K562 (cell line): ENCODE results near the gene NTNG1. TPM values are rescaled to one million over a fixed set of nuclear protein-coding genes. Genes with fewer than 3 reads are reported as not detected.

Experiments
- ATAC-seq: fragments of 200-7000 bp; cut with Tn5 transposase; 3 replicates; pipeline ENCODE4 v1.9.1; 2020; ENCODE audit warnings: moderate library complexity
- BruUV-seq: library from RNA; stranded (reverse); fragments of 400-500 nt; replicated peaks from 2 replicates; lab custom pipeline; 2021; lab: Mats Ljungman, UMichigan
- CTCF ChIA-PET: fragments of 300-600 bp; formaldehyde crosslinking; extraction: SDS; loops from one replicate; lab custom pipeline; 2021; ENCODE audit warnings: low intra/inter-chr PET ratio; lab: Yijun Ruan, JAX
- POLR2A ChIA-PET: fragments of 300-600, 350-650 bp; sonication (Branson Sonifier 250); formaldehyde crosslinking; extraction: SDS; loops from one replicate; lab custom pipeline; 2021; ENCODE audit warnings: antibody characterized with exemption, inconsistent platforms; lab: Yijun Ruan, JAX
- DNase-seq, 4 experiments: peaks; one replicate each; pipeline versions ENCODE4 v3.0.0 to v3.0.0-alpha.2; 2011 to 2018; ENCODE audit warnings: low spot score in 3 of 4, mixed read lengths in 3 of 4; ENCODE audit errors: extremely low read depth in 1 of 4
- FAIRE-seq: peaks from 2 replicates; lab custom pipeline; 2011; peaks lifted over from hg19 to GRCh38; lab: Jason Lieb, UNC
- H2AFZ ChIP-seq: 2 replicates; pipeline ENCODE4 v1.6.0; 2011; ENCODE audit warnings: low read depth, low read length, control low read depth, inconsistent platforms
- H3K27ac ChIP-seq: fragments of 200-600 bp; 3 replicates; pipeline ENCODE4 v1.8.0; 2011; ENCODE audit warnings: low read depth, mild to moderate bottlenecking, control low read depth, inconsistent platforms, low read length, moderate library complexity, mixed read lengths; ENCODE audit errors: extremely low read depth
- H3K27me3 ChIP-seq, 2 experiments: fragments of 300-600 bp in 1 of 2; 2 replicates in 1 of 2; 3 replicates in 1 of 2; pipeline versions ENCODE4 v1.6.0 to v1.8.0; 2011; ENCODE audit warnings: inconsistent platforms in 2 of 2, low read length in 2 of 2, mild to moderate bottlenecking in 1 of 2, mixed read lengths in 1 of 2, moderate library complexity in 1 of 2; ENCODE audit not compliant: control insufficient read depth in 2 of 2, insufficient read depth in 2 of 2
- H3K36me3 ChIP-seq: fragments of 300-600 bp; 3 replicates; pipeline ENCODE4 v1.8.0; 2011; ENCODE audit warnings: mild to moderate bottlenecking, low read length, inconsistent platforms; ENCODE audit not compliant: control insufficient read depth, insufficient read depth
- H3K4me1 ChIP-seq, 2 experiments: fragments of 200-600 bp in 1 of 2; replicated peaks in 1 of 2; 2 replicates in 1 of 2; 3 replicates in 1 of 2; pipeline versions ENCODE4 v1.5.1 to v1.8.0; 2011; ENCODE audit warnings: inconsistent platforms in 2 of 2, low read length in 2 of 2, mild to moderate bottlenecking in 1 of 2, mixed read lengths in 1 of 2, moderate library complexity in 1 of 2; ENCODE audit not compliant: control insufficient read depth in 2 of 2, insufficient read depth in 2 of 2
- H3K4me2 ChIP-seq: 2 replicates; pipeline ENCODE4 v1.6.1; 2011; ENCODE audit warnings: low read length, control low read depth, inconsistent platforms, mixed read lengths; ENCODE audit not compliant: insufficient read depth
- H3K4me3 ChIP-seq: fragments of 200-600 bp; sonication (generic), shearing (Covaris generic); 2 replicates; pipeline ENCODE4 v1.5.1; 2016; ENCODE audit warnings: control low read depth, inconsistent platforms
- H3K79me2 ChIP-seq: fragments of 200-600 bp; 3 replicates; pipeline ENCODE4 v1.8.0; 2011; ENCODE audit warnings: low read length, inconsistent platforms; ENCODE audit not compliant: control insufficient read depth, insufficient read depth
- H3K9ac ChIP-seq, 2 experiments: 2 replicates each; pipeline versions ENCODE4 v1.6.0 to v1.6.1; 2011; ENCODE audit warnings: low read depth in 2 of 2, low read length in 2 of 2, control low read depth in 1 of 2, inconsistent platforms in 1 of 2, mild to moderate bottlenecking in 1 of 2, mixed read lengths in 1 of 2; ENCODE audit not compliant: insufficient read depth in 1 of 2
- H3K9me1 ChIP-seq: one replicate; pipeline ENCODE4 v1.6.0; 2011; ENCODE audit warnings: inconsistent platforms, mild to moderate bottlenecking, low read length, moderate library complexity; ENCODE audit not compliant: control insufficient read depth, insufficient read depth
- H3K9me3 ChIP-seq: replicated peaks from 2 replicates; pipeline ENCODE4 v1.5.1; 2011; ENCODE audit warnings: low read depth, low read length, inconsistent platforms; ENCODE audit not compliant: control insufficient read depth, insufficient read depth
- H4K20me1 ChIP-seq: replicated peaks from 2 replicates; pipeline ENCODE4 v1.6.1; 2011; ENCODE audit warnings: low read length, inconsistent platforms, mixed read lengths; ENCODE audit not compliant: control insufficient read depth, insufficient read depth
- FOXA1 ChIP-seq: fragments of 450-650 bp; IDR thresholded peaks from 2 replicates; pipeline ENCODE4 v1.6.1; 2016; ENCODE audit warnings: mild to moderate bottlenecking, borderline replicate concordance
- IRF2 ChIP-seq: sonication (generic); formaldehyde crosslinking; IDR thresholded peaks from 2 replicates; pipeline ENCODE4 v1.8.1; 2022; ENCODE audit warnings: mild to moderate bottlenecking, missing genetic modification reagents
- MAFK ChIP-seq: IDR thresholded peaks from 2 replicates; pipeline ENCODE4 v1.6.1; 2011; ENCODE audit warnings: low read length, improper control_type of control experiment
- ZNF316 ChIP-seq: fragments of 450-650 bp; IDR thresholded peaks from 2 replicates; pipeline ENCODE4 v1.6.1; 2016
- WGBS: fragments of 100-300 bp; shearing (Covaris generic); methylation state at CpG from one replicate; pipeline ENCODE4 v1.1.6; 2016; ENCODE audit warnings: low coverage, mixed read lengths; ENCODE audit not compliant: insufficient coverage; ENCODE audit errors: missing lambda C conversion rate; 5-methylcytosine and 5-hydroxymethylcytosine counted together
- in situ Hi-C: fragments of 300-500 bp; cut with MboI; formaldehyde crosslinking; loops from 4 replicates; pipeline ENCODE4 v1.15.0; 2018; ENCODE audit warnings: inconsistent platforms, mixed read lengths
- intact Hi-C: fragments of 100-400 bp; cut with micrococcal nuclease; formaldehyde crosslinking; loops from 2 replicates; pipeline ENCODE4 v1.14.2; 2022
- polyA plus RNA-seq, 8 experiments: library from polyadenylated mRNA; depleted of rRNA in 4 of 8; stranded (reverse) in 5 of 8; unstranded in 3 of 8; fragments of >200 nt; fragmentation: Nextera tagmentation in 2 of 8; fragmentation: Illumina TruSeq in 1 of 8; extraction: Ambion mirVana in 2 of 8; extraction: Trizol in 1 of 8; gene quantifications; 2 replicates each; pipeline versions ENCODE4 v1.2.1 to v1.2.3, GENCODE V29; 2011 to 2014; ENCODE audit warnings: inconsistent platforms in 1 of 8, missing spikeins in 1 of 8
- total RNA-seq, 7 experiments: library from RNA; depleted of rRNA in 6 of 7; stranded (reverse); fragments of >200 nt in 6 of 7; fragmentation: Illumina TruSeq in 2 of 7; extraction: Trizol in 2 of 7; gene quantifications; 2 replicates each; pipeline versions ENCODE4 v1.2.1 to v1.2.3, GENCODE V29; 2011 to 2021; ENCODE audit warnings: low replicate concordance in 1 of 7
- TF ChIP-seq, protein P1 (sequence below): fragments of 450-650 bp; IDR thresholded peaks from 2 replicates; pipeline ENCODE4 v1.6.1; 2016; ENCODE audit warnings: low read depth, mild to moderate bottlenecking, moderate library complexity
- TF ChIP-seq, protein P2 (sequence below), 3 experiments: fragments of 200-800 bp in 1 of 3; sonication (Bioruptor generic) in 1 of 3; sonication (generic) in 1 of 3; formaldehyde crosslinking in 1 of 3; IDR thresholded peaks; 2 replicates each; pipeline versions ENCODE4 v1.6.1 to v1.8.0; 2016 to 2022; ENCODE audit warnings: mild to moderate bottlenecking in 2 of 3, missing compliant biosample characterization in 2 of 3, missing genetic modification characterization in 2 of 3, missing genetic modification reagents in 1 of 3
- TF ChIP-seq, protein P3 (sequence below), 2 experiments: fragments of 150-350 bp in 1 of 2; IDR thresholded peaks; 2 replicates each; pipeline ENCODE4 v1.6.1; 2012 to 2016; ENCODE audit warnings: low read depth in 2 of 2, low read length in 2 of 2, mild to moderate bottlenecking in 1 of 2, moderate library complexity in 1 of 2

NTNG1 gene
- total and polyA plus RNA-seq, 9 of the 15 experiments (the other 6 are each of a cell fraction or from before 2014, with no cell fraction given) = not detected

DNA sequence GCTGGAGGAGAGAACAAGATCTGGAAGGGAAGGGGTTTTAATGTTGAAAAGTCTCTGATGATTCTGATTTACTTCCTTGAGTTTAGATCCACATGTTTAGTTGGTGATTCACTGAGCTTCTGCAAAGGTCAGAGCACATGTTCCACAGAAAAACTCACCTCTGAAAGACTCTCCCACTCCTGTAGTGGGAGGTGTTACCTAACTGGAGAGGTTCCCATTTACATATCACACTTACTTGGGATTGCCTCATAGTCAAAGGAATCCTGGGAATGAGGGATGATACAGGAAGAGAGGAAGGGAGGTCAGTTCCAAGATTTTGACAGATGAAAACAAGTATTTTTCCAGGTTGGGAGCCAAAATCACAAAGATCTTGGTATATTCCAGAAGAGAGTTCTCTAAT lies 2.7 kb upstream of the NTNG1 start:
- H3K27ac ChIP-seq = no peak overlapping the region
- no peaks in the 10 kb centered on the region for H3K27me3 ChIP-seq
- no peaks in the 10 kb centered on the region for H3K9me1 ChIP-seq
- H3K36me3 ChIP-seq = no peaks in the 10 kb centered on the region
- H4K20me1 ChIP-seq = no peaks in the 10 kb centered on the region
- DNase-seq (no peak), FAIRE-seq (no peak), ATAC-seq (no peak)
- BruUV-seq = no TSS peak
- no peak overlapping the region for H3K4me2 ChIP-seq
- intact Hi-C loops (no loop called here), in situ Hi-C loops (no loop called here)
- no peak overlapping the region for H3K9ac ChIP-seq
- ChIA-PET POLR2A (no interaction called here), CTCF (no interaction called here)
- no peaks in the 10 kb centered on the region for H3K9me3 ChIP-seq
- TF ChIP-seq, protein P1, sequence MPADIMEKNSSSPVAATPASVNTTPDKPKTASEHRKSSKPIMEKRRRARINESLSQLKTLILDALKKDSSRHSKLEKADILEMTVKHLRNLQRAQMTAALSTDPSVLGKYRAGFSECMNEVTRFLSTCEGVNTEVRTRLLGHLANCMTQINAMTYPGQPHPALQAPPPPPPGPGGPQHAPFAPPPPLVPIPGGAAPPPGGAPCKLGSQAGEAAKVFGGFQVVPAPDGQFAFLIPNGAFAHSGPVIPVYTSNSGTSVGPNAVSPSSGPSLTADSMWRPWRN = no peak
- no peak for TF ChIP-seq IRF2 (CRISPR knock-in tag)
- no peak overlapping the region for H3K4me3 ChIP-seq
- no peaks in the 10 kb centered on the region for H3K79me2 ChIP-seq
- H2AFZ ChIP-seq = no peak overlapping the region
- H3K4me1 ChIP-seq = peaks cover 0 to 5% of the 10 kb centered on the region in 2 experiments; a peak in 1 of 5 replicates

GRCh38 chr1:107138767-107139445 lies 1.9 kb upstream of the NTNG1 start:
- POLR2A ChIA-PET = no interaction called here
- WGBS = 0% methylated on average over 3 of the region's 3 CpGs
- Histone ChIP-seq H3K9me1 (no peaks in the 10 kb centered on the region), H2AFZ (no peak overlapping the region), H3K9ac (no peak overlapping the region), H3K4me3 (no peak overlapping the region), H3K36me3 (no peaks in the 10 kb centered on the region), H3K4me2 (no peak overlapping the region), H3K79me2 (no peaks in the 10 kb centered on the region), H3K27ac (no peak overlapping the region), H3K27me3 (no peaks in the 10 kb centered on the region), H3K9me3 (no peaks in the 10 kb centered on the region), H4K20me1 (no peaks in the 10 kb centered on the region), H3K4me1 (peaks cover 0 to 5% of the 10 kb centered on the region in 2 experiments; a peak in 1 of 5 replicates)
- in situ Hi-C loops = no loop called here
- DNase-seq (no peak), FAIRE-seq (no peak), ATAC-seq (no peak)
- no TSS peak for BruUV-seq
- intact Hi-C loops = no loop called here
- CTCF ChIA-PET = no interaction called here
- TF ChIP-seq ZNF316 (peak; percentile 49; the same call in 1 of the 2 replicates), FOXA1 (no peak), MAFK (peak; percentile 82)
- TF ChIP-seq, protein P2, sequence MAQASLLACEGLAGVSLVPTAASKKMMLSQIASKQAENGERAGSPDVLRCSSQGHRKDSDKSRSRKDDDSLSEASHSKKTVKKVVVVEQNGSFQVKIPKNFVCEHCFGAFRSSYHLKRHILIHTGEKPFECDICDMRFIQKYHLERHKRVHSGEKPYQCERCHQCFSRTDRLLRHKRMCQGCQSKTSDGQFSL (CRISPR knock-in tag; IDR thresholded peaks at IDR 0.05) = no peak
- TF ChIP-seq, protein P2 (tag; IDR thresholded peaks at IDR 0.05) = no peak
- TF ChIP-seq, protein P3, sequence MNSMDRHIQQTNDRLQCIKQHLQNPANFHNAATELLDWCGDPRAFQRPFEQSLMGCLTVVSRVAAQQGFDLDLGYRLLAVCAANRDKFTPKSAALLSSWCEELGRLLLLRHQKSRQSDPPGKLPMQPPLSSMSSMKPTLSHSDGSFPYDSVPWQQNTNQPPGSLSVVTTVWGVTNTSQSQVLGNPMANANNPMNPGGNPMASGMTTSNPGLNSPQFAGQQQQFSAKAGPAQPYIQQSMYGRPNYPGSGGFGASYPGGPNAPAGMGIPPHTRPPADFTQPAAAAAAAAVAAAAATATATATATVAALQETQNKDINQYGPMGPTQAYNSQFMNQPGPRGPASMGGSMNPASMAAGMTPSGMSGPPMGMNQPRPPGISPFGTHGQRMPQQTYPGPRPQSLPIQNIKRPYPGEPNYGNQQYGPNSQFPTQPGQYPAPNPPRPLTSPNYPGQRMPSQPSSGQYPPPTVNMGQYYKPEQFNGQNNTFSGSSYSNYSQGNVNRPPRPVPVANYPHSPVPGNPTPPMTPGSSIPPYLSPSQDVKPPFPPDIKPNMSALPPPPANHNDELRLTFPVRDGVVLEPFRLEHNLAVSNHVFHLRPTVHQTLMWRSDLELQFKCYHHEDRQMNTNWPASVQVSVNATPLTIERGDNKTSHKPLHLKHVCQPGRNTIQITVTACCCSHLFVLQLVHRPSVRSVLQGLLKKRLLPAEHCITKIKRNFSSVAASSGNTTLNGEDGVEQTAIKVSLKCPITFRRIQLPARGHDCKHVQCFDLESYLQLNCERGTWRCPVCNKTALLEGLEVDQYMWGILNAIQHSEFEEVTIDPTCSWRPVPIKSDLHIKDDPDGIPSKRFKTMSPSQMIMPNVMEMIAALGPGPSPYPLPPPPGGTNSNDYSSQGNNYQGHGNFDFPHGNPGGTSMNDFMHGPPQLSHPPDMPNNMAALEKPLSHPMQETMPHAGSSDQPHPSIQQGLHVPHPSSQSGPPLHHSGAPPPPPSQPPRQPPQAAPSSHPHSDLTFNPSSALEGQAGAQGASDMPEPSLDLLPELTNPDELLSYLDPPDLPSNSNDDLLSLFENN (IDR thresholded peaks at IDR 0.05; ENCODE audit: low read depth in 2 of 2, low read length in 2 of 2) = no peak
